ENCODE data around the gene PRR14.
"Not testable (repeated sequence)": the region's sequence is repeated elsewhere in the genome, so short reads cannot be mapped to it uniquely, and the experiment has no call there.

Gene PRR14

DNA sequence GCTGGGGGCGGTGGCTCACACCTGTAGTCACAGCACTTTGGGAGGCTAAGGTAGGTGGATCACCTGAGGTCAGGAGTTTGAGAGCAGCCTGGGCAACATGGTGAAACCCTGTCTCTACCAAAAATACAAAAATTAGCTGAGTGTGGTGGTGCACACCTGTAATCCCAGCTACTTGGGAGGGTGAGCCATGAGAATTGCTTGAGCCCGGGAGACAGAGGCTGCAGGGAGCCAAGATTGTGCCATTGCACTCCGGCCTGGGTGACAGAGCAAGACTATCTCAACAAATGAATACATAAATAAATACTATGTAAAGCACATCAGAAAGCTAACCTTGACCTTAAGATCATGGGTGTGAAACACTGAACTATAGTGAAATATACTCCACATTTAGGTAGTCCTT lies 45.9 kb downstream of the PRR14 start:
- DNase-seq: not testable (repeated sequence)

DNA sequence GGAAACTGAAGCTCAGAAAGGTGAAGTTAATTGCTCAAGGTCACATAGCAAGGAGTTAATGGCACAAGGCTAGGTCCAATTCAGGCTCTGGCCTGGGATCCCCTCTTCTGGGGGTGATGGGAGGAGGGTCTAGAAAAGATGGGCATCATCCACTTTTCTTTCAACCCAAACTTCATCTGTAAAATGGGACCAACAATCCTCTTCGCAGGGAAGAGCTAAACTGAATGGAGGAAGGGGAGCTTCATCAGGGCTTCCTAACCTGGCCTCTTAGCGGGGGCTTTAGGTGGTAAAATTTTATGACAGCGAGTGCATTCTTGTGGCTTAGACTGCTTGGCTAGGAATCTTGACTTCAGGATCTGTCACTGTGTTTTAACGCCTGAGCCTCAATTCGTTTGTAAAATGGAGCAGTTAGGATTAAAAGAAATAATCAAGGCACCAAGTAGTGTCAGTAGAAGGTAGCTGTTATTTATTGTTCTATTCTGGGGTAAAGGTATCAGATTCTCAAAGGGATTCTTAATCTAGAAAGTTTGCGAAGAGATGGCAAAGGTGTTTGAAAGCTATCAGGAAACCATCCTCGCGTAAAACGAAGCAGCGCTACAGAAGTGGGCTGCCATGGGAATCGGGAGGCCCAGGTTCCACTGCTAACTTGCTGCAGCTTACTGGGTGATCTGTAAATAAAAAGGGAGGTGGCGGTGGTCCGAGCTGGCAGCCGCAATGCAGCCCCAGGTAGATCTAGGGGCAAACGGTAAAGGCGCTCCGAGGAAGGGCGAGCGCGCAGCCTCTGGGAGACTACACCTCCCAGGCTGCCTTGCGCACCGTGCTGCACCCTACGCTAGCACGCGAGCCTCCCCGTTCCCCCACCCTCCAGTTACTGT lies 46.7 kb downstream of the PRR14 start:
- no peak for DNase-seq

DNA sequence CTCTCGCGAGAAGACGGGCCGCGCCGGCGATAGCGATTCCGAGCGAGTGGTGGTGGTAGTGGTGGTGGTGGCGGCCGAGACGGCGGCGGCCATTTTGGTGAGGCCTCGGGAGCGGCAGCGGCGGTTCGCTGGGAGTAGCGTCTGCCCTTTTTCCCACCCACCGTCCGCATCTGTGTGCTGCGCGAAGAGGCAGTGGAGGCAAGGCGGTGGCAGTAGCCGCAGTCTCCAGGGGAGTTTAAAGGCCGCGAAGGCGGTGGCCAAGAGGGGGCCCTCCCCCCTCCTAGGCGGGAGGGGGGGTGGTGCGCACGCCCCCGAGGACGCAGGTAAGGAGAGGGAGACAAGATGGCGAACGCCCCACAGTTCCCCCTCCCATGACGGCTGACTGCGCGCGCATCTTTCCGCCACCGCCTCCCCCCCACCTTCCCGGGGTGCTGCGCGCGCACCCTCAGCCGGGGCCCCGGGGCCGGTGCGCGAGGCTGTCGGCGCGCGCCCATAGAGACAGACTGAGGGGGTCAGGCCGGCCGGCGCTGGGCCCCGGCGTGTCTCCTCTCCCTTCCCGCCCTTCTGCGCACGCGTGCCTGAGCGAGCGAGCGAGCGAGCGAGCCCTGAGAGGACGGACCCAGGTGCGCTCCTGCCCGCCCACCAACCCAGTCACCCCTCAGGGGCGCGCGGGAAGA lies 47.5 kb downstream of the PRR14 start:
- peak; percentile 87 for DNase-seq

DNA sequence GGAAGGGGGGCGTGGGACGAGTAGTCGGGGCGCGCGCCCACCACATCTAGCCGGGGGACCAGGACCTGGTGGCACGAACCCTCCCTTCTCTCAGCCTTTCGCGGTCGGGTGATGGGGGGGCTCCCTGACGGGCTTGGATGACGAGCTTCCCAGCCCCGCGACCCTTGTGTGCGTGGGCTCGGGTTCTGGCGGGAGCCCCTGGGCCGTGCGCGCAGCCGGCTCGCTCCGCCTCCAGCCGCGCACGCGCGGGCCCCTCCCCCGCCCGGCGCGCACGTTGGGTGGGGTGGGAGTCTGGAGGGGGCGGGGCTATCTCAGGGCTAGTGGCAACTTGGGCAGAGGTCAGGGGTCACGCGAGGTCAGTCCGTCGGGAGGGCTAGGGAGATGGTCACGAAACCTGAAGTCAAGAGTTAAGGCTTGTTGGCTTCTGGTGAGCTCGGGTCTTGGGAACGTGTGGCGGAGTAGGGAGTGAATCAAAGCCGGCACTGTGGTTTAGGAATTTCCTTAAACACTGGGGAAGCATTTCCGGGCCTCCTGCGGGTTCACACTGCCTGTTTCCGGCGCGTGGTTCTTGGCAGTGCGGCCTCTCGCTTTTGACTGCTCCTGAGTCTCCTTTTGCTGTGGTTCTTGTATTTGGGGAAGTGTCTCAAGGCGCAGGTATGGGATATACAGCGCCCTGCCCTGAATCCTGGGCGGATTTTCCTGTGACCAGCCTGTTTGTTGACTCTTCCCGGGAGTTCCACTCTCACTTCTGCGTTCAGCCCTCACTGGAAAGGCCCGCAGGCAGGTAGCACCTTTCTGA lies 48.3 kb downstream of the PRR14 start, which contains the start of gene SRCAP:
Gene SRCAP (plus strand): TSS at position 356 of the 799 bp plus-strand sequence. CDS start 1,654 bp downstream, outside the sequence.
- peak; percentile 40 for DNase-seq

DNA sequence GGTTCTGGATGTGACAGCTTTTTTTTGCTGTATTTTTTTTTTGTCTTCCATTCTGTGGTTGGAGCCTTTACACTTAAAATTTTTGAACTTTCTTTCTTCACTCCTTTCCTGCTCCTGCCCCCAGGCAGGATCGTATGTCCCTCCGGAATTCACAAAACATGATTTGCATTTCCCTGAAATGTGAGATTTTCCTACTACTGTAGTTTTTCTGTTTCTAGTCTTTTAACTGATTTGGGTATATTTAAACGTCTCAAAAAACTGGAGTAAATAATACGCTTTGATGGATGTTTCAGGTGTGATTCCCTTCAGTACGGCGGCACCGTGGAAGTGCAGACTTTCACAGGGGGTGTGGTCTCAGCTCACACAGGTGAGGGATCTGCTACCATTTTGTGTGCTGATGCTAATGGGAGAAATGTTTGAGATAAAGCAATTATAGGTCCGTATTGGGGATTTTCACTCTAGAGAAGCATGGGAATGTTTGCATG lies 48.9 kb downstream of the PRR14 start:
- DNase-seq: no peak

DNA sequence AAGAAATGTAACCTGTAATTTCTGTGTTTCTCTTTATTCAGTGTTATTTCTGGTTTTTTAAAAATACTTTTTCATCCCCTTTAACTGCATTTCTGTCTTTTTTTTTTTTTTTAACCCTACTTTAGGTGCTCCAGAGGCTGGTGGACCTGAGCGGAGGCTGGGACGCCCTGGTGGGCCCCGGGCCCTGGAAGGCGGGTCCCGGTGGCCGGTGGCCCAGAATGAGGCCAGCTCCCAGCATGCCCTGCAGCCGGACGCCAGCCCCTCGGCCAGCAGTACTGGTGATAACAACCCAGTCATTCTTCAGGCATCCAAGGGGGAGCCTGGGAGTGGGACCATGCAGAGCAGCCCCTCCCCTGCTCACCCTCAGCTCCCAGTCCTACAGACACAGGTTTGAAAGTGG lies 49.7 kb downstream of the PRR14 start:
- no peak for DNase-seq

DNA sequence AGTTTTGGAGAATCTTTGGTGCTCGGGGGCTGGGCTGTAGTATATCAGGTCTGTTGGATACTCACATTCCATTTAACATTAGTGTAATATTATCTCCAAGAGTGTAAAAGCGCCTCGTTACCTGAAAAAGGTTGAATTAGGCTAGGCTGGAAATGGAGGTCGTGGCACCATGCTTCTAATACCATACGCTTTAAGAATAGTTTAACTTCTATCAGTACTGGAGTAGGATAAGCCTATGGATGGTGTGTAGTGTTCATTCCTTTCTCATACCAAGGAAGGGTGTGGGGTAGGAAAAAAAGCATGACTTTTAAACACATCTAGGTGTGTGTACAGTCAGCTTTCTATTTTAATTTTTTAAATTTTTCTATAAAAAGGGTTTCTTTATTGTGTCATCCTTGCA lies 50.2 kb downstream of the PRR14 start:
- no peak for DNase-seq

DNA sequence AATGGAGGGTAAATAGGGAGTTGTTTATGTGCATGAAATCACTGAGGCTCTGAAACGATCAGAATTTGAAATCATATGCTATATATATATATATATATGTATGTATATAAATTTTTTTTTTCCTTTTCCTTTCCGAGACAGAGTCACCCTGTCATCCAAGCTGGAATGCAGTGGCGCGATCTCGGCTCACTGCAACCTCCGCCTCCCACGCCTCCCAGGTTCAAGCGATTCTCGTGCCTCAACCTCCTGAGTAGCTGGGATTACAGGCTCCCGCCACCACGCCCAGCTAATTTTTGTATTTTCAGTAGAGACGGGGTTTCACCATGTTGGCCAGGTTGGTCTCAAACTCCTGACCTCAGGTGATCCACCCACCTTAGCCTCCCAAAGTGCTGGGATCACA lies 52.3 kb downstream of the PRR14 start:
- DNase-seq: not testable (repeated sequence)

DNA sequence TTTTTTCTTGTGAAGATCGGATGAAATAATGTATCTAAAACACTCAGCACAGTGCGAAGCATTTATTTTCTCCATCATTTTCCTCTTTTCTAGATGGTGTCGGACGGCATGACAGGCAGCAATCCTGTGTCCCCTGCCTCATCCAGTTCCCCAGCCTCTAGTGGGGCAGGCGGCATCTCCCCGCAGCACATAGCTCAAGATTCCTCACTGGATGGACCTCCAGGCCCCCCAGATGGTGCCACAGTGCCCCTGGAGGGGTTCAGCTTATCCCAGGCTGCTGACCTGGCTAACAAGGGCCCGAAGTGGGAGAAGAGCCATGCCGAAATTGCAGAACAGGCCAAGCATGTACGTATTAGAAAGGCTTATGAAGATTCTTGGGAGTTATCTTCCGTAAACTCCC lies 53.2 kb downstream of the PRR14 start:
- no peak for DNase-seq

All from cortex of kidney (tissue), 1 donor.